Prostate gland (tissue), 2 donors: Measurements from ENCODE around the gene FARP1. TPM values are rescaled to one million over a fixed set of nuclear protein-coding genes. Genes with fewer than 3 reads are reported as not detected.

Source experiments
- DNase-seq: peaks from one replicate; pipeline ENCODE4 v3.0.0-alpha.2; 2019; ENCODE audit warnings: low spot score
- H3K27ac ChIP-seq, 2 donors: fragments of 200-600 bp; sonication (generic); 2 replicates each; pipeline ENCODE4 v1.5.1; 2017 to 2019
- H3K27me3 ChIP-seq: fragments of 200-600 bp; sonication (generic); replicated peaks from 2 replicates; pipeline ENCODE4 v1.5.1; 2019; ENCODE audit not compliant: insufficient read depth
- H3K36me3 ChIP-seq, 2 donors: fragments of 200-600 bp; sonication (generic); 1 replicate in 1 of 2; 2 replicates in 1 of 2; pipeline versions ENCODE4 v1.5.1 to v1.8.1; 2017 to 2019
- H3K4me1 ChIP-seq: fragments of 200-600 bp; sonication (generic); replicated peaks from 2 replicates; pipeline ENCODE4 v1.5.1; 2019
- H3K4me3 ChIP-seq, 2 donors: fragments of 200-600 bp; sonication (generic); 2 replicates each; pipeline ENCODE4 v1.5.1; 2017 to 2019
- H3K9me3 ChIP-seq: fragments of 200-600 bp; sonication (generic); 2 replicates; pipeline ENCODE4 v1.5.1; 2017
- POLR2A ChIP-seq: fragments of 450-650 bp; IDR thresholded peaks from one replicate; pipeline ENCODE4 v1.6.1; 2016; ENCODE audit warnings: antibody characterized with exemption, mild to moderate bottlenecking
- POLR2AphosphoS5 ChIP-seq: sonication (generic); formaldehyde crosslinking; IDR thresholded peaks from one replicate; pipeline ENCODE4 v1.6.1; 2017; ENCODE audit warnings: antibody characterized with exemption
- WGBS: methylation state at CpG from one replicate; pipeline ENCODE4 v1.1.5; 2018; 5-methylcytosine and 5-hydroxymethylcytosine counted together
- intact Hi-C: fragments of 100-400 bp; cut with DNase I; formaldehyde crosslinking; loops from one replicate; pipeline ENCODE4 v1.14.2; 2022
- total RNA-seq, 2 donors: library from RNA; depleted of rRNA; stranded (reverse); fragments of >200 nt; gene quantifications; one replicate each; pipeline ENCODE4 v1.1.0, GENCODE V29; 2016
- TF ChIP-seq, protein P1 (sequence below), 4 experiments: fragments of 200-600 bp in 2 of 4; fragments of 450-650 bp in 2 of 4; sonication (generic) in 2 of 4; IDR thresholded peaks; 1 replicate in 3 of 4; 2 replicates in 1 of 4; pipeline ENCODE4 v1.5.1; 2016 to 2019; ENCODE audit warnings: antibody characterized with exemption in 4 of 4, mild to moderate bottlenecking in 2 of 4, moderate library complexity in 2 of 4

FARP1 gene
- total RNA-seq, 2 donors from 2014 or later, result 70.6 to 77.5 TPM

GRCh38 chr13:98182589-98182988, 39.7 kb downstream of the FARP1 start:
- H3K27ac ChIP-seq, result no peak overlapping the region

DNA sequence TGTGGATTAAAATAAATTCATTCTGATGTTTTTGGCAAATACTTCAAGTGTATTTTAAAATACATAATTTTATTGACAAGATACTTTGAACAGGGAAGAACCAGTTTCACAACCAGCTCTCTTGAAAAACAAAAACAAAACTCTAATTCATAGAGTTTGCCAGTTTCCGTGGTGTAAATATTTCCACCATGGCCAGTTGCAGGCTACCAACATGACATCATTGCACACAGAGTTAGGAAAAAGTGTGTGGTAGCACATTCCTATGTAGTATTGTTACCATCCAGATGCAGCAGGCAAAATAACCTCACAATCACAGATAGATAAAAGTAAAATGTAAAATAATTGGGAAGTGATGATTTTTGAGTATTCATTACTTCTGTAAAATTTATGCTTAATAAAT, 41.9 kb downstream of the FARP1 start:
- H3K4me3 ChIP-seq, result no peak overlapping the region
- no peaks in the 10 kb centered on the region for H3K27me3 ChIP-seq
- TF ChIP-seq POLR2A (no peak), POLR2AphosphoS5 (no peak)
- TF ChIP-seq, protein P1, sequence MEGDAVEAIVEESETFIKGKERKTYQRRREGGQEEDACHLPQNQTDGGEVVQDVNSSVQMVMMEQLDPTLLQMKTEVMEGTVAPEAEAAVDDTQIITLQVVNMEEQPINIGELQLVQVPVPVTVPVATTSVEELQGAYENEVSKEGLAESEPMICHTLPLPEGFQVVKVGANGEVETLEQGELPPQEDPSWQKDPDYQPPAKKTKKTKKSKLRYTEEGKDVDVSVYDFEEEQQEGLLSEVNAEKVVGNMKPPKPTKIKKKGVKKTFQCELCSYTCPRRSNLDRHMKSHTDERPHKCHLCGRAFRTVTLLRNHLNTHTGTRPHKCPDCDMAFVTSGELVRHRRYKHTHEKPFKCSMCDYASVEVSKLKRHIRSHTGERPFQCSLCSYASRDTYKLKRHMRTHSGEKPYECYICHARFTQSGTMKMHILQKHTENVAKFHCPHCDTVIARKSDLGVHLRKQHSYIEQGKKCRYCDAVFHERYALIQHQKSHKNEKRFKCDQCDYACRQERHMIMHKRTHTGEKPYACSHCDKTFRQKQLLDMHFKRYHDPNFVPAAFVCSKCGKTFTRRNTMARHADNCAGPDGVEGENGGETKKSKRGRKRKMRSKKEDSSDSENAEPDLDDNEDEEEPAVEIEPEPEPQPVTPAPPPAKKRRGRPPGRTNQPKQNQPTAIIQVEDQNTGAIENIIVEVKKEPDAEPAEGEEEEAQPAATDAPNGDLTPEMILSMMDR (IDR thresholded peaks at IDR 0.05), result no peak
- H3K36me3 ChIP-seq, result no peaks in the 10 kb centered on the region
- intact Hi-C loops, result no loop called here
- no peak overlapping the region for H3K27ac ChIP-seq
- no peak for DNase-seq
- no peaks in the 10 kb centered on the region for H3K4me1 ChIP-seq
- 67% methylated on average over 1 of the region's 1 CpG for WGBS
- no peaks in the 10 kb centered on the region for H3K9me3 ChIP-seq

More at GRCh38 chr13:98182589-98182988, 39.7 kb downstream of the FARP1 start:
- DNase-seq, result no peak
- H3K4me1 ChIP-seq, result no peaks in the 10 kb centered on the region
- H3K36me3 ChIP-seq, result no peaks in the 10 kb centered on the region
- TF ChIP-seq POLR2A (no peak), POLR2AphosphoS5 (no peak)
- TF ChIP-seq, protein P1 (IDR thresholded peaks at IDR 0.05), result no peak
- H3K27me3 ChIP-seq, result no peaks in the 10 kb centered on the region
- H3K9me3 ChIP-seq, result no peaks in the 10 kb centered on the region
- WGBS, result 73% methylated on average over 3 of the region's 3 CpGs
- no peak overlapping the region for H3K4me3 ChIP-seq
- intact Hi-C loops, result no loop called here

GRCh38 chr13:98187155-98187964, 44.5 kb downstream of the FARP1 start:
- H3K4me1 ChIP-seq, result no peaks in the 10 kb centered on the region
- no peaks in the 10 kb centered on the region for H3K9me3 ChIP-seq
- no peaks in the 10 kb centered on the region for H3K27me3 ChIP-seq
- no peaks in the 10 kb centered on the region for H3K36me3 ChIP-seq
- no peak overlapping the region for H3K4me3 ChIP-seq
- intact Hi-C loops, result no loop called here
- WGBS, result 45% methylated on average over 4 of the region's 4 CpGs
- TF ChIP-seq POLR2AphosphoS5 (no peak), POLR2A (no peak)
- TF ChIP-seq, protein P1 (IDR thresholded peaks at IDR 0.05), result no peak
- H3K27ac ChIP-seq, result peak overlapping the region in 1 of 2 donors; percentile 9
- DNase-seq, result no peak

DNA sequence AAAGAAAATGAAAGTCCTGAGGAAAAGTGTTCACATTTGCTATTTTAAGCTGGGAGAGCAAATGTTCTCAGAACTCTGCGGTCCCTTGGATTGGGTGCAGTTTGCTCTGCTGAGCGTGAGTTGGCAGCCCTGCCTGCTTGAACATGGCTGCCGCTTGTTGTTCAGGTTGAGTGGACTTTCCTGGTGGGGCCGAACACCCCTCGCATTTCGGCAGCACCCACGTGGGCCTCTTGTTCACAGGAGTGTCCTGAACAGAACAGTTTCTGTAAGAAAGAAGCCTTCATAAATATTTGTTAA, 45.0 kb downstream of the FARP1 start:
- Histone ChIP-seq H3K27ac (peak overlapping the region in 1 of 2 donors; percentile 9), H3K4me1 (no peaks in the 10 kb centered on the region)

DNA sequence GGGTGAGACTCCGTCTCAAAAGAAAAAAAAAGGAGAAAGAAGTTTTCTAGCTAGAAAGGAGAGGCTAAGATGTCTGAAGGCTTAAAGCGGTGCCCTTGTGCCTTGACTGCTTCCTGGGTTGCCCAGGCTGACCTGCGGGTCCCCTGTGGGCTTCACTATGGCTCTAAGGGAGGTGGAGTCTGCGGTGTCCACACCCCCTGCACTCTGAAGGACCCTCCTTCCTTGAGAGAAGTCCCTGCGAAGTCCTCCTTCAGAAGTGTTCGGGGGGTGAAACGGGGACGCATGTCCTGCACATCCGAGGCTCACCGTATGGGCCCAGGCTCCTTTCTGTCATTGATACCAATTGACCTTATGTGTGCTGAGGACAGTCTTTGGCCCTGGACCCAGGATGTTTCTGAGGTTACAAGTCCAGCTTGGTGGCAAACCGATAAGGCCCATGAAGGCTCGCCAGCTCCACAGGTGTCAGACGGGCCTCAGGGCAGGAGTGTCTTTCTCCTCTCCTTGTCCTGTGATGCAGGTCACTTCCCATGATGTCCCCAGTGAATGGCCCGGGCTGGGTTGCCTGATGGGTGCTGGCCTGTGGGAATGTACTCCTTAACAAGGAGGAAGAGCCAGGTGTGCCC, 45.8 kb downstream of the FARP1 start:
- no peak for DNase-seq
- H3K27ac ChIP-seq, result no peak overlapping the region
- no peaks in the 10 kb centered on the region for H3K36me3 ChIP-seq
- intact Hi-C loops, result no loop called here
- H3K4me3 ChIP-seq, result no peak overlapping the region
- 89% methylated on average over 11 of the region's 14 CpGs for WGBS
- H3K27me3 ChIP-seq, result no peaks in the 10 kb centered on the region
- TF ChIP-seq POLR2AphosphoS5, result no peak
- TF ChIP-seq, protein P1 (IDR thresholded peaks at IDR 0.05), result no peak
- TF ChIP-seq POLR2A, result no peak
- no peaks in the 10 kb centered on the region for H3K4me1 ChIP-seq
- H3K9me3 ChIP-seq, result no peaks in the 10 kb centered on the region

More for the DNA sequence above, 45.0 kb downstream of the FARP1 start:
- Histone ChIP-seq H3K9me3 (no peaks in the 10 kb centered on the region), H3K4me3 (no peak overlapping the region), H3K27me3 (no peaks in the 10 kb centered on the region), H3K36me3 (no peaks in the 10 kb centered on the region)
- no peak for DNase-seq
- intact Hi-C loops, result no loop called here
- no peak for TF ChIP-seq POLR2A
- 82% methylated on average over 7 of the region's 7 CpGs for WGBS
